Measurements from ENCODE around the gene NOS3.

Gene NOS3

GRCh38 chr7:150941351-150942000, 49.3 kb upstream of the NOS3 start (continued):
- TF ChIP-seq, protein P1, sequence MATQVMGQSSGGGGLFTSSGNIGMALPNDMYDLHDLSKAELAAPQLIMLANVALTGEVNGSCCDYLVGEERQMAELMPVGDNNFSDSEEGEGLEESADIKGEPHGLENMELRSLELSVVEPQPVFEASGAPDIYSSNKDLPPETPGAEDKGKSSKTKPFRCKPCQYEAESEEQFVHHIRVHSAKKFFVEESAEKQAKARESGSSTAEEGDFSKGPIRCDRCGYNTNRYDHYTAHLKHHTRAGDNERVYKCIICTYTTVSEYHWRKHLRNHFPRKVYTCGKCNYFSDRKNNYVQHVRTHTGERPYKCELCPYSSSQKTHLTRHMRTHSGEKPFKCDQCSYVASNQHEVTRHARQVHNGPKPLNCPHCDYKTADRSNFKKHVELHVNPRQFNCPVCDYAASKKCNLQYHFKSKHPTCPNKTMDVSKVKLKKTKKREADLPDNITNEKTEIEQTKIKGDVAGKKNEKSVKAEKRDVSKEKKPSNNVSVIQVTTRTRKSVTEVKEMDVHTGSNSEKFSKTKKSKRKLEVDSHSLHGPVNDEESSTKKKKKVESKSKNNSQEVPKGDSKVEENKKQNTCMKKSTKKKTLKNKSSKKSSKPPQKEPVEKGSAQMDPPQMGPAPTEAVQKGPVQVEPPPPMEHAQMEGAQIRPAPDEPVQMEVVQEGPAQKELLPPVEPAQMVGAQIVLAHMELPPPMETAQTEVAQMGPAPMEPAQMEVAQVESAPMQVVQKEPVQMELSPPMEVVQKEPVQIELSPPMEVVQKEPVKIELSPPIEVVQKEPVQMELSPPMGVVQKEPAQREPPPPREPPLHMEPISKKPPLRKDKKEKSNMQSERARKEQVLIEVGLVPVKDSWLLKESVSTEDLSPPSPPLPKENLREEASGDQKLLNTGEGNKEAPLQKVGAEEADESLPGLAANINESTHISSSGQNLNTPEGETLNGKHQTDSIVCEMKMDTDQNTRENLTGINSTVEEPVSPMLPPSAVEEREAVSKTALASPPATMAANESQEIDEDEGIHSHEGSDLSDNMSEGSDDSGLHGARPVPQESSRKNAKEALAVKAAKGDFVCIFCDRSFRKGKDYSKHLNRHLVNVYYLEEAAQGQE (tag by site-specific recombination; IDR thresholded peaks at IDR 0.05), result no peak

DNA sequence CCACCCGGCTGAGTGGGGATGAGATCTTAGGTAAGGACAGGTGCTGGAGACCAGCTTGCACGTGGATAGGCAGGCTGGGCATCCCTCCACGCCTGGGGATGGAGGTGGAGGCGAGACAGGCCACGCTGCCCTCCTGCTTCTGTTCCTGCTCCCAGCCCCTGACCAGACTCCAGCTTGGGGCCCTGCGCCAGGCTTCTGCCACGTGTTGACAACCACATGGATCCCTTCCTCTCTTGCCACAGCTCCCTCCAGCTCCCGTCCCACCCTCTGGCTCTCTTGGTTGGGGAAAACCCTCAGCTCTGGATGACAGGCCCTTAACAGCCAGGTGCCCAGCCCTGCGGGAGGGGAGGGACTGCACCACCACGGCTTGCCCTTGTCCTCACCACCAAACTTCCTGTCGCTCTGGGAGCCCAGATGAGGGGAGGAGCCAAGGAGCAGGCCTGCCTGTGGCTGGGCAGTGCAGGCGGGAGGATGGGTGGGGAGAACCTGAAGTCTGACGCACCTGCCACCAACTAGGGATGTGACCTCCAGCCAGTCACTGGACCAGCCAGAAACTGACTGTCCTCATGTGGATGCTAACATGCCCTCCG, 48.7 kb upstream of the NOS3 start:
- no peak overlapping the region for H3K4me3 ChIP-seq (ENCODE audit: low read depth, low read length)
- TF ChIP-seq SCRT2 (tag by site-specific recombination; IDR thresholded peaks at IDR 0.05) (peak; percentile 30; the same call in 1 of the 2 replicates), ZNF266 (tag by site-specific recombination; IDR thresholded peaks at IDR 0.05; ENCODE audit: low read depth) (no peak), SCRT1 (tag by site-specific recombination; IDR thresholded peaks at IDR 0.05; ENCODE audit: borderline replicate concordance) (0 out of 2 replicates have a peak, but pooled peaks have one; percentile 24), ZNF292 (tag by site-specific recombination; IDR thresholded peaks at IDR 0.05; ENCODE audit: borderline replicate concordance, low read depth) (no peak), SP2 (tag by site-specific recombination; IDR thresholded peaks at IDR 0.05) (peak; percentile 18; the same call in 1 of the 2 replicates)
- H3K27ac ChIP-seq (ENCODE audit: extremely low read depth, low read depth, low read length), result no peak overlapping the region
- CTCF ChIA-PET, result no interaction called here
- POLR2A ChIA-PET, result no interaction called here
- H3K36me3 ChIP-seq (ENCODE audit: control insufficient read depth in 2 of 2, insufficient read depth in 1 of 2, low read length in 2 of 2), result no peaks in the 10 kb centered on the region
- H3K4me1 ChIP-seq (ENCODE audit: control insufficient read depth, insufficient read depth, low read length), result no peaks in the 10 kb centered on the region
- H3K9me3 ChIP-seq (ENCODE audit: control insufficient read depth, insufficient read depth, low read depth, low read length), result no peaks in the 10 kb centered on the region

DNA sequence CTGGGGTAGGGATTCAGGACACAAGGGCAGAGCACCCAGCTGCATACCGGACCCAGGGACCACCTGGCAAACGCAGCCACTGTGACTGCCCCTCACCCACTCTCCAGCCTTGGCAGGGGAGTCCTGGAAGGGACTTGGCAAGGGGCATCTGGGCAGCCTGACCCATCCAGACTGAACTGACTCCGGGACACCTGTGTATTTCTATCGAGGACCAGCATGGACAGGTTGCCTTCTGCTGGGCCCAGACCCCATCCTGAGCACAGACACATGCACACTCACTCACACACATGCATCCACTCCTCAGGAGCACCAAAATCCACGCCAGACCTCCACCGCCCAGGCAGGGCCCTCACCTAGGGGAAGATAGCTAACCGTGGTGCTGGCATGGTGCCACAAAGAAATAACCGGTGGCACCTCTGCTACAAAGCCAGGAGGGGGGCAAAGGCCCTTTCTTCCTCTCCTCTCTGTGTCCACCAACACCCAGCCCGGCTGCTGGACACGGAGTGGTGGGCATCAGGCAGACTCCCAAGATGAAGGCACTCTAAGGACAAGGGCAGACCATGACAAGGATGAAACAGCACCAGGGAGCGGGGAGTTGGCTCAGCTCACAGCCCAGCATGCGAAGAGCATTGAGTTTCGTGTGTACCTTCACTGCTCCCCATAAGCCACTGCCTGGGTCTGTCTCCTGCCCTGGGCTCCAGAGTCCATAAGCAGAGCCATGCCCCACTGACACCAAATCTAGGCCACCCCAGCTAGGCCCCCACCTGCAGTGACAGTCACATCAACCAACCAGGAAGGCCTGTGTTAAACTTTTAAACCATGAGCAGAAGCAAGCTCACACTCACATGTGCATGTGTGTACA, 48.0 kb upstream of the NOS3 start:
- TF ChIP-seq HOXD13 (CRISPR knock-in tag; IDR thresholded peaks at IDR 0.05; ENCODE audit: borderline replicate concordance) (no peak), BCL6B (tag by site-specific recombination; IDR thresholded peaks at IDR 0.05) (no peak), HOXA7 (CRISPR knock-in tag; IDR thresholded peaks at IDR 0.05; ENCODE audit: borderline replicate concordance) (no peak), ZNF660 (tag by site-specific recombination; IDR thresholded peaks at IDR 0.05) (no peak), ZNF335 (tag by site-specific recombination; conservative IDR thresholded peaks at IDR 0.05) (no peak), ZSCAN18 (tag by site-specific recombination; IDR thresholded peaks at IDR 0.05) (no peak), ZBTB21 (tag by site-specific recombination; IDR thresholded peaks at IDR 0.05) (no peak), ZFHX2 (tag by site-specific recombination; conservative IDR thresholded peaks at IDR 0.05) (no peak), ZNF223 (tag by site-specific recombination; IDR thresholded peaks at IDR 0.05) (no peak)
- TF ChIP-seq, protein P2, sequence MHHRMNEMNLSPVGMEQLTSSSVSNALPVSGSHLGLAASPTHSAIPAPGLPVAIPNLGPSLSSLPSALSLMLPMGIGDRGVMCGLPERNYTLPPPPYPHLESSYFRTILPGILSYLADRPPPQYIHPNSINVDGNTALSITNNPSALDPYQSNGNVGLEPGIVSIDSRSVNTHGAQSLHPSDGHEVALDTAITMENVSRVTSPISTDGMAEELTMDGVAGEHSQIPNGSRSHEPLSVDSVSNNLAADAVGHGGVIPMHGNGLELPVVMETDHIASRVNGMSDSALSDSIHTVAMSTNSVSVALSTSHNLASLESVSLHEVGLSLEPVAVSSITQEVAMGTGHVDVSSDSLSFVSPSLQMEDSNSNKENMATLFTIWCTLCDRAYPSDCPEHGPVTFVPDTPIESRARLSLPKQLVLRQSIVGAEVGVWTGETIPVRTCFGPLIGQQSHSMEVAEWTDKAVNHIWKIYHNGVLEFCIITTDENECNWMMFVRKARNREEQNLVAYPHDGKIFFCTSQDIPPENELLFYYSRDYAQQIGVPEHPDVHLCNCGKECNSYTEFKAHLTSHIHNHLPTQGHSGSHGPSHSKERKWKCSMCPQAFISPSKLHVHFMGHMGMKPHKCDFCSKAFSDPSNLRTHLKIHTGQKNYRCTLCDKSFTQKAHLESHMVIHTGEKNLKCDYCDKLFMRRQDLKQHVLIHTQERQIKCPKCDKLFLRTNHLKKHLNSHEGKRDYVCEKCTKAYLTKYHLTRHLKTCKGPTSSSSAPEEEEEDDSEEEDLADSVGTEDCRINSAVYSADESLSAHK (tag by site-specific recombination; IDR thresholded peaks at IDR 0.05), result no peak
- H3K9me3 ChIP-seq (ENCODE audit: control insufficient read depth, insufficient read depth, low read depth, low read length), result no peaks in the 10 kb centered on the region
- CTCF ChIA-PET, result interaction anchor here (0.6 to 0.7 kb wide), 3 partner anchors 35 to 627 kb away, joined by 3 read pairs; no protein-coding TSS in a partner anchor
- H3K4me1 ChIP-seq (ENCODE audit: control insufficient read depth, insufficient read depth, low read length), result no peaks in the 10 kb centered on the region
- H3K4me3 ChIP-seq (ENCODE audit: low read depth, low read length), result no peak overlapping the region
- POLR2A ChIA-PET, result no interaction called here
- H3K27ac ChIP-seq (ENCODE audit: extremely low read depth, low read depth, low read length), result no peak overlapping the region
- H3K36me3 ChIP-seq (ENCODE audit: control insufficient read depth in 2 of 2, insufficient read depth in 1 of 2, low read length in 2 of 2), result no peaks in the 10 kb centered on the region

Measured in HEK293 (cell line).